HepG2 (cell line): Measurements from ENCODE around the gene OSBPL10.

ENCODE experiments used
- CREB1 ChIP-seq, 2 experiments: fragments of 450-650 bp in 1 of 2; IDR thresholded peaks; 2 replicates each; pipeline ENCODE4 v1.6.1; 2016 to 2017; ENCODE audit warnings: control low read depth in 1 of 2, mild to moderate bottlenecking in 1 of 2, missing compliant biosample characterization in 1 of 2, missing genetic modification characterization in 1 of 2
- CTCF ChIP-seq: sonication (generic); formaldehyde crosslinking; IDR thresholded peaks from 2 replicates; pipeline ENCODE4 v1.5.0; 2020; ENCODE audit warnings: mild to moderate bottlenecking, missing genetic modification reagents, moderate library complexity
- EZH2 ChIP-seq: conservative IDR thresholded peaks from 2 replicates; pipeline ENCODE4 v1.6.1; 2012; ENCODE audit warnings: mild to moderate bottlenecking, low read depth, low read length, moderate library complexity
- FOXM1 ChIP-seq: sonication (generic); formaldehyde crosslinking; IDR thresholded peaks from 2 replicates; pipeline ENCODE4 v1.5.0; 2020; ENCODE audit warnings: missing genetic modification reagents
- POLR2A ChIP-seq, 2 experiments: IDR thresholded peaks; 2 replicates each; pipeline ENCODE4 v1.6.1; 2011; ENCODE audit warnings: low read depth in 2 of 2, low read length in 2 of 2, mild to moderate bottlenecking in 1 of 2, moderate library complexity in 1 of 2; ENCODE audit not compliant: insufficient read depth in 1 of 2
- RFX1 ChIP-seq: fragments of 450-650 bp; IDR thresholded peaks from 2 replicates; pipeline ENCODE4 v1.6.1; 2017
- ZMAT3 ChIP-seq: sonication (generic); formaldehyde crosslinking; conservative IDR thresholded peaks from 2 replicates; pipeline ENCODE4 v1.7.0; 2021; ENCODE audit warnings: missing genetic modification reagents
- ZNF207 ChIP-seq: fragments of 450-650 bp; IDR thresholded peaks from 2 replicates; pipeline ENCODE4 v1.6.1; 2016; ENCODE audit warnings: antibody characterized with exemption, borderline replicate concordance
- ZNF331 ChIP-seq: sonication (generic); formaldehyde crosslinking; IDR thresholded peaks from 2 replicates; pipeline ENCODE4 v1.4.0; 2020; ENCODE audit warnings: missing genetic modification reagents
- ZNF747 ChIP-seq: sonication (generic); formaldehyde crosslinking; IDR thresholded peaks from 2 replicates; pipeline ENCODE4 v1.8.1; 2023; ENCODE audit warnings: missing genetic modification reagents, mild to moderate bottlenecking, borderline replicate concordance

DNA sequence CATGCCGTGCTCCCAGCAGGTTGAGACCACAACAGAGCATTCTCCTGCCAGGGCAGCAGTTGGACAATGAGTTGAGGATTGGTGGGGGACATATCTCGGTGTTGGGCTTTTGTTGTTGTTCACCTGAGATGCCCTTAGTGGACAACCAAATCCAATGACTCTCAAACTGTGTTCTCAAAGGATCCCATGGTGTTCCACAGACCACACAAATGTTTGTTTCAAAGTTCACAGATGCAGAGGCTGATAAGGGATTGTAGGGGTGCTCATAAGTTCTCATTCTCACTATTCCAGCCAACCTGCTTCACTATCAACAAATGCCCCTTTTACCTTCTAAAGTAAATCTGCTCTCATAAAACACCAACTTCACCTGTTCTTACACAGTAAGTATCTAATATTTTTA is 159.9 kb downstream of the OSBPL10 start:
- no peak for TF ChIP-seq ZMAT3 (CRISPR knock-in tag)
- no peak for TF ChIP-seq RFX1
- TF ChIP-seq CTCF (CRISPR knock-in tag): no peak
- TF ChIP-seq ZNF207: no peak
- no peak for TF ChIP-seq FOXM1 (CRISPR knock-in tag)
- no peak for TF ChIP-seq CREB1 (IDR thresholded peaks at IDR 0.05)
- no peak for TF ChIP-seq CREB1 (CRISPR knock-in tag; IDR thresholded peaks at IDR 0.05)
- no peak for TF ChIP-seq EZH2
- TF ChIP-seq ZNF747 (CRISPR knock-in tag): no peak
- TF ChIP-seq ZNF331 (CRISPR knock-in tag): no peak
- no peak for TF ChIP-seq POLR2A (IDR thresholded peaks at IDR 0.05; ENCODE audit: insufficient read depth in 1 of 2, low read depth in 2 of 2, low read length in 2 of 2)
